GM12873 (cell line): Measurements from ENCODE around the gene CELSR1.

Source experiments
- TF ChIP-seq, protein P1 (sequence below): IDR thresholded peaks from 2 replicates; pipeline ENCODE4 v1.5.1; 2012; ENCODE audit warnings: low read depth, mild to moderate bottlenecking, moderate library complexity, low read length, control low read depth; ENCODE audit not compliant: insufficient read depth; ENCODE audit errors: missing control alignments

Gene CELSR1

DNA sequence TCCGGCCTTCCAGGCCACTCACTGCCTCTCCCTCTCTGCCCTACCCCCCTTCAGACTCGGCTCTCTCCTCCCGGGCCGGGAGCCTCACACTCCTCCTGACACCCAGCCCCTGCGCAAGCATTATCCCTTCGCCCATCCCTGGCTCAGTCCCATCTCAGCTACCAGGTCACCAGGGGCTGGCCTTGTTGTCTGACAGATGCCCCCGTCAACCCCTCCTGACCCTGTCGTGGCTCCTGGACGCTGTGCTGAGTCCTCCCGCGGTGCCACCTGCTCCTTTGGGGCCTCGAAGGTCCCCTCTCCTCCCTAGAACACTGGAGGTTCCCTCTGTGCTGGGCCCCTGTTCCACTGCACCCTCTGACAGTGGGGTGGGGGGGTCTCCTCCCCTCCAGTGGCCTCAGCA, 169.0 kb downstream of the CELSR1 start:
- TF ChIP-seq, protein P1, sequence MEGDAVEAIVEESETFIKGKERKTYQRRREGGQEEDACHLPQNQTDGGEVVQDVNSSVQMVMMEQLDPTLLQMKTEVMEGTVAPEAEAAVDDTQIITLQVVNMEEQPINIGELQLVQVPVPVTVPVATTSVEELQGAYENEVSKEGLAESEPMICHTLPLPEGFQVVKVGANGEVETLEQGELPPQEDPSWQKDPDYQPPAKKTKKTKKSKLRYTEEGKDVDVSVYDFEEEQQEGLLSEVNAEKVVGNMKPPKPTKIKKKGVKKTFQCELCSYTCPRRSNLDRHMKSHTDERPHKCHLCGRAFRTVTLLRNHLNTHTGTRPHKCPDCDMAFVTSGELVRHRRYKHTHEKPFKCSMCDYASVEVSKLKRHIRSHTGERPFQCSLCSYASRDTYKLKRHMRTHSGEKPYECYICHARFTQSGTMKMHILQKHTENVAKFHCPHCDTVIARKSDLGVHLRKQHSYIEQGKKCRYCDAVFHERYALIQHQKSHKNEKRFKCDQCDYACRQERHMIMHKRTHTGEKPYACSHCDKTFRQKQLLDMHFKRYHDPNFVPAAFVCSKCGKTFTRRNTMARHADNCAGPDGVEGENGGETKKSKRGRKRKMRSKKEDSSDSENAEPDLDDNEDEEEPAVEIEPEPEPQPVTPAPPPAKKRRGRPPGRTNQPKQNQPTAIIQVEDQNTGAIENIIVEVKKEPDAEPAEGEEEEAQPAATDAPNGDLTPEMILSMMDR = no peak

DNA sequence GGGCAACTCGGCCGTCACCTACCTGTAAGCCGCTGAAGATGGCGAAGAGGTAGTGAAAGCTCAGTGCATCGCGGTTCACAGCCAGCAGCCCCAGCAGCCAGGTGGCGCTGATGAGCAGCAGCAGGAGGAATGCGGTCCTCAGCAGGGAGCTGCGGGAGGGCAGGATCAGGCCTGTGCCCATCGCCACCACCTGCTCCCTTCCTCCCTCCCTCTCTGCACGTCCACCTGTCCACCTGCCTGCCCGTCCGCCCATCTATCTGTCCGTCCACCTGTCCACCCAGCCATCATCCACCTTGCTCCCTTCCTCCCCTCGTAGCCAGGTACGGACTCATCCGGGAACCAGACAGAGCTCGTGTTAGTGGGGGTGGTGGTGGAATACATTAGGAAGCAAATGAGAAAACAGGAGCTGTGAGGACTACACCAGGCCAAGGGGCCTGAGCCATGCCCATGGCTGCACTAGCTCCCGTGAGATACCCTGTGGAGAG, 169.7 kb downstream of the CELSR1 start:
- TF ChIP-seq, protein P1 = peak; percentile 98

DNA sequence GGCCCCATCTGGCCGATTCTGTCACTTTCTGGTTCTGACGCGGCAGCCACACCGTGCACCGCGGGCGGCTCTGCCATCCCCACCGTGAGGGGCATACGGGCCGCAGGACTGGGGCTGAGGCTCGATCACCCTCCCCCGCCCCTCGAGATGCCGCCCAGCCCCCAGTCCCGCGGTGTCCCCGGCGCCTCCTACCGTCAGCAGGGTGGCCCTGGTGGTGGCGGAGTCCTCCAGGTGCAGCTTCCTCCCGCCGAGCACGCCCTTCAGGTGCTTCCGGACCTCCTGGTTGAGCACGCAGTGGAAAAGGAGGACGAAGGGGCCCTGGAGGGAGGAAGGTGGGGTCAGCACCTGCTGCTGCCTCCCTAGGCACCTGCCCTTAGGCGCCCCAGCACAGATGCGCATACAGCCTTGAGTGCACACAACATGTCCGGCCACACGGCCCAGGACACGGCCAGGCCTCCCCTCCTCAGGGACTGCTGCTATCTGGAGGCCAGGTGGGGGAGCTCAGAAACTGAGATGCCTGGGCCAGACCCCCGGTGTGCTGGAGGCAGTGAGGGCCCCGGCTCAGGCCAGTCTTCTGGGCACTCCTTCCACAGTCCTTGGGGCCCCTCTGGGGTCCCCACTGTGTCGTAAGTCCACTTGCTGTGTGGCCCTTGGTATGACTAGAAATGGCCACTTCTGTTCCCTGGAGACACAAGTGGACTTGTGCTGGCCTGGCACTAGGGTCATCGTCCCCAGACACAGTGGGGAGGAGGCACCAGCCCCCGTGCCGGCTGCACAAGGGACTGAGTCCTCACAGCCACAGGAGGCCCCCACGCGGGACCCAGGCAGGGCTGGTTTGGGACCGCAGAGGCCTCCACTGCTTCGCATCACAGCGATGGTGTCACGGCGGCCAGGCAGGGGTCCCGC, 170.4 kb downstream of the CELSR1 start:
- TF ChIP-seq, protein P1 = no peak

DNA sequence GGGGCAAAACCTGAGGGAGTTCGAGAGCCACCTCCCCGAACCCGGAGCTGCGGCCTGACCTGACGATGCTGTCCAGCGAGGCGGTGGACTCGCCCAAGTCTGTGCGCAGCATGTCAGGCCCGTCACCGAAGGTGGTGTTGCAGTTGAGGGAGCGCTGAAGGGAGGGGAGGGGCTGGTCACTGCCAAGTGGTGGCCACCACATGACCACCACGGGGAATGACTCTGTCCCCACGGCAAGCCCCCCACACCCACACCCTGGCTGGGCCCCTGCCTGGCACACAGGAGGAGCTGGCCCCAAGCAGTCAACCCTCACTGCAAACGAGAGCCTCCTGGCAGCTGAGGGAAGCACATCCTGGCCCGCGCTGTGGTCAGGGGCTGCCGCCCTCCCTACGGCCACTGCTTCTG, 171.1 kb downstream of the CELSR1 start:
- TF ChIP-seq, protein P1 = no peak

DNA sequence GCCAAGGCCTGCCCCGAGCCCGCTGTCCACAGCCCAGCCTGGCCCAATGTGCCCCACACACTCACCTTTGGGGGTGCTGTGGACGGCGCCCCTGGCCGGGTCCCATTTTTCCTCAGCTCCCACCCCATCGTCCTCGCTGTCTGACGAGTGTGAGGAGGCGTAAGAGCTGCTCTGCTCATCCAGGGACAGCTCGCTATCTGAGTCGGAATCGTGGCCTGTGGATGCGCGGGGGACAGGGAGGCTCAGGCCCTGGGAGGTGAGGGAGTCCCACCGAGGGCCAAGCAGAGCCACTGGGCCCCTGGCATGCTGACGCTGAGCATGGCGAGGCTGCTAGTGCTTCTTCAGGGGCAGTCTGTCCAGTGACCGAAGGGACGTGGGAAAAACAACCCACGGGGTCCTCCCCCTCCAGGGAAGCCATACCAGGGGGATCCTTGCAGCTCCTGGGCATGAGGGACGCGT, 172.2 kb downstream of the CELSR1 start:
- TF ChIP-seq, protein P1 = no peak

DNA sequence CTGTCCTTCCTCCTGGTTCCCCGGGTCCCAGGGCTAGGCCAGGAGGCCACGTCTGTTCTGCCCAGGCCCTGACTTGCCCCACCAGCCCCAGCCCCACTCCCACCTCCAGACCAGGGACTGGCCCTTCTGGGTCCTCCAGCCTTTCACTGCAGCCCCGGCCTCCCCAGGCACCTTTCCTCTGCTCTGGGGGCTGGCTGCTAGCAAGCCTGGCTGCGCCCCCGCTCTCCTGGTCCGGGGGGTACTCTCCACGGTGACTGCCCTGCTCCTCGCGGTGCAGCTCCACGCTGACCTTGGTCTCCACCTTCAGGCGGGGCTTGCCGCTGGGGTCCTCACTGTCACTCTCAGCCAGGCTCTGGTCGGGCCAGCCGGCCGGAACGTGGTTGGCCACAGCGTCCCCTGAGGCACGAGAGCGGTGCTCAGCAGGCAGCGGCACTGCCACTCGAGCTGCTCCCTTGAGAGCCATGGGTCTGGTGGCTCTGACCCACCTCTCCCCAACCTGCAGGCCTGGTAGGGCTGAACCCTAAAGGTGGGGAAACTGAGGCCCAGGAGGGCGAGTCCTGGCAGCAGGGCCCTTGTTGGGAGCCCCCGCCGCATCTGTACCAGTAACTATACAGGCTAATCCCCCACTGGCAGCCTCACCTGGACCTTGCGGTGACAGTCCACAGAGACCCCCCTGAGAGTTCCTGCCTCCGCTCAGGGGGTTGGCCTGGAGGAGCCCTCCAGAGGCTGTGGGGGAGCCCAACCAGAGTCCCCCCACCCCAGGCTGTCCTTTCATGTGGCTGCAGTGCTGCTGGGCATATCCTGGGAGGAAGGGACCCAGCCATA, 172.9 kb downstream of the CELSR1 start:
- TF ChIP-seq, protein P1 = no peak
